Heart left ventricle (tissue), 13 donors: Measurements from ENCODE around the gene SLC25A19.

ENCODE experiments used
- POLR2A ChIP-seq, 2 donors: fragments of 450-650 bp; IDR thresholded peaks; one replicate each; pipeline ENCODE4 v1.6.1; 2017; ENCODE audit warnings: antibody characterized with exemption in 2 of 2, mild to moderate bottlenecking in 2 of 2, moderate library complexity in 2 of 2
- TF ChIP-seq, protein P1 (sequence below), 12 donors: fragments of 200-600 bp; sonication (generic) in 4 of 12; IDR thresholded peaks; one replicate each; pipeline versions ENCODE4 v1.5.0 to v1.8.0; 2018 to 2022; ENCODE audit warnings: antibody characterized with exemption in 12 of 12, mild to moderate bottlenecking in 5 of 12
- donor health status: ischemic (EF 13 %, LVEDD 7.1; RV severe dilation, severe dysfunction).
- donor health status: DM: no; HTN: yes; CAD: no.
- donor health status: DM: no; HTN: no; CAD: no.
- donor health status: ischemic (EF 25% LVEDD 6.9; RV normal size, moderate dysfunction).
- donor health status: ischemic (EF 25% LVEDD 5.7; RV mildly dilated, moderate dysfunction).
- donor health status: ischemic (EF 35%, LVEDD 5.7; RV mildly dilated, moderate dysfunction).
- donor health status: nonischemic (EF 11% LVEDD 7.7; RV severe dilation, severe dysfunction).
- donor health status: DM: yes; HTN: yes; CAD: no.
- donor health status: PGD.
- donor health status: ischemic (EF 29% LVEDD 5.4; RV normal size, mild dysfunction).
- donor health status: nonischemic (EF 23%, LVEDD 6.1; RV moderate dilation, normal function).

- TF ChIP-seq, protein P1, sequence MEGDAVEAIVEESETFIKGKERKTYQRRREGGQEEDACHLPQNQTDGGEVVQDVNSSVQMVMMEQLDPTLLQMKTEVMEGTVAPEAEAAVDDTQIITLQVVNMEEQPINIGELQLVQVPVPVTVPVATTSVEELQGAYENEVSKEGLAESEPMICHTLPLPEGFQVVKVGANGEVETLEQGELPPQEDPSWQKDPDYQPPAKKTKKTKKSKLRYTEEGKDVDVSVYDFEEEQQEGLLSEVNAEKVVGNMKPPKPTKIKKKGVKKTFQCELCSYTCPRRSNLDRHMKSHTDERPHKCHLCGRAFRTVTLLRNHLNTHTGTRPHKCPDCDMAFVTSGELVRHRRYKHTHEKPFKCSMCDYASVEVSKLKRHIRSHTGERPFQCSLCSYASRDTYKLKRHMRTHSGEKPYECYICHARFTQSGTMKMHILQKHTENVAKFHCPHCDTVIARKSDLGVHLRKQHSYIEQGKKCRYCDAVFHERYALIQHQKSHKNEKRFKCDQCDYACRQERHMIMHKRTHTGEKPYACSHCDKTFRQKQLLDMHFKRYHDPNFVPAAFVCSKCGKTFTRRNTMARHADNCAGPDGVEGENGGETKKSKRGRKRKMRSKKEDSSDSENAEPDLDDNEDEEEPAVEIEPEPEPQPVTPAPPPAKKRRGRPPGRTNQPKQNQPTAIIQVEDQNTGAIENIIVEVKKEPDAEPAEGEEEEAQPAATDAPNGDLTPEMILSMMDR (IDR thresholded peaks at IDR 0.05), result no peak
- TF ChIP-seq POLR2A (IDR thresholded peaks at IDR 0.05), result no peak
These were observed 18.3 kb downstream of the SLC25A19 start, which contains the start of gene MIF4GD for GRCh38 chr17:75270966-75271232.
